HepG2 (cell line): Measurements from ENCODE around the gene IP6K1. TPM values are rescaled to one million over a fixed set of nuclear protein-coding genes. Genes with fewer than 3 reads are reported as not detected.

Experiments
- ASH2L ChIP-seq: fragments of 300-600, 200-600 bp; sonication (generic); IDR thresholded peaks from 2 replicates; pipeline ENCODE4 v1.7.0; 2017; ENCODE audit warnings: low read depth, mild to moderate bottlenecking, moderate library complexity, mixed read lengths, low read length; ENCODE audit not compliant: insufficient read length
- ELF1 ChIP-seq: sonication (generic); formaldehyde crosslinking; IDR thresholded peaks from 2 replicates; pipeline ENCODE4 v1.4.0; 2020; ENCODE audit warnings: missing genetic modification reagents
- GLI4 ChIP-seq: sonication (generic); formaldehyde crosslinking; IDR thresholded peaks from 2 replicates; pipeline ENCODE4 v1.5.1; 2020; ENCODE audit warnings: missing genetic modification reagents, mild to moderate bottlenecking, moderate library complexity, borderline replicate concordance
- GTF3A ChIP-seq: sonication (generic); formaldehyde crosslinking; conservative IDR thresholded peaks from 2 replicates; pipeline ENCODE4 v1.4.0; 2020; ENCODE audit warnings: mild to moderate bottlenecking, missing genetic modification reagents
- HNRNPLL ChIP-seq: fragments of 200-400 bp; formaldehyde crosslinking; IDR thresholded peaks from 2 replicates; pipeline ENCODE4 v1.6.1; 2017; ENCODE audit warnings: mild to moderate bottlenecking, low read depth, low read length; ENCODE audit not compliant: poor library complexity, severe bottlenecking
- HNRNPUL1 ChIP-seq: fragments of 200-400 bp; formaldehyde crosslinking; IDR thresholded peaks from 2 replicates; pipeline ENCODE4 v1.6.1; 2017; ENCODE audit warnings: low read depth, mild to moderate bottlenecking, low read length, moderate library complexity
- KLF15 ChIP-seq: sonication (generic); formaldehyde crosslinking; IDR thresholded peaks from 2 replicates; pipeline ENCODE4 v1.8.1; 2023; ENCODE audit warnings: borderline replicate concordance, mild to moderate bottlenecking, inconsistent platforms, missing genetic modification reagents, mixed read lengths
- NFYB ChIP-seq: sonication (generic); formaldehyde crosslinking; IDR thresholded peaks from 2 replicates; pipeline ENCODE4 v1.4.0; 2020; ENCODE audit warnings: missing genetic modification reagents
- PREB ChIP-seq: sonication (generic); formaldehyde crosslinking; IDR thresholded peaks from 2 replicates; pipeline ENCODE4 v1.4.0; 2020; ENCODE audit warnings: missing genetic modification reagents
- SMAD9 ChIP-seq: sonication (generic); formaldehyde crosslinking; IDR thresholded peaks from 2 replicates; pipeline ENCODE4 v1.5.1; 2020; ENCODE audit warnings: mild to moderate bottlenecking, missing genetic modification reagents
- XRCC5 ChIP-seq: fragments of 200-400 bp; formaldehyde crosslinking; optimal IDR thresholded peaks from 2 replicates; pipeline ENCODE3; 2017; ENCODE audit warnings: mild to moderate bottlenecking, low read length
- ZNF180 ChIP-seq: sonication (generic); formaldehyde crosslinking; IDR thresholded peaks from 2 replicates; pipeline ENCODE4 v1.4.0; 2020; ENCODE audit warnings: low read depth, missing genetic modification reagents, borderline replicate concordance
- ZNF230 ChIP-seq: sonication (generic); formaldehyde crosslinking; IDR thresholded peaks from 2 replicates; pipeline ENCODE4 v1.4.0; 2020; ENCODE audit warnings: mild to moderate bottlenecking, missing genetic modification reagents
- ZNF318 ChIP-seq: sonication (generic); formaldehyde crosslinking; IDR thresholded peaks from 2 replicates; pipeline ENCODE4 v1.4.0; 2020; ENCODE audit warnings: mild to moderate bottlenecking, missing genetic modification reagents
- ZNF557 ChIP-seq: sonication (generic); formaldehyde crosslinking; IDR thresholded peaks from 2 replicates; pipeline ENCODE4 v1.4.0; 2020; ENCODE audit warnings: missing genetic modification reagents
- ZNF607 ChIP-seq: sonication (generic); formaldehyde crosslinking; IDR thresholded peaks from 2 replicates; pipeline ENCODE4 v1.5.1; 2020; ENCODE audit warnings: missing genetic modification reagents, mild to moderate bottlenecking, borderline replicate concordance
- ZNF781 ChIP-seq: sonication (generic); formaldehyde crosslinking; IDR thresholded peaks from 2 replicates; pipeline ENCODE4 v1.5.1; 2020; ENCODE audit warnings: borderline replicate concordance, mild to moderate bottlenecking, missing genetic modification reagents; ENCODE audit errors: not compliant biosample characterization
- polyA plus RNA-seq, 8 experiments: library from polyadenylated mRNA; depleted of rRNA in 3 of 8; stranded (reverse) in 7 of 8; unstranded in 1 of 8; fragments of >200 nt; fragmentation: Illumina TruSeq in 4 of 8; extraction: Trizol in 4 of 8; gene quantifications; 2 replicates each; pipeline versions ENCODE4 v1.2.1 to v1.2.3, GENCODE V29; 2011 to 2016; ENCODE audit warnings: low read depth in 4 of 8, missing spikeins in 1 of 8, mixed read lengths in 1 of 8; ENCODE audit not compliant: insufficient read depth in 1 of 8
- total RNA-seq, 5 experiments: library from RNA; depleted of rRNA; stranded (reverse); fragments of >200 nt; fragmentation: Illumina TruSeq; extraction: Trizol; gene quantifications; 2 replicates each; pipeline ENCODE4 v1.2.3, GENCODE V29; 2016; ENCODE audit warnings: low read depth in 1 of 5
- TF ChIP-seq, protein P1 (sequence below): sonication (generic); formaldehyde crosslinking; IDR thresholded peaks from 2 replicates; pipeline ENCODE4 v1.8.0; 2022; ENCODE audit warnings: missing genetic modification reagents, mild to moderate bottlenecking, borderline replicate concordance

The IP6K1 gene
- total and polyA plus RNA-seq, 2 of the 13 experiments (the other 11 are each of a cell fraction or from before 2014, with no cell fraction given): 17.7 to 29.7 TPM

DNA sequence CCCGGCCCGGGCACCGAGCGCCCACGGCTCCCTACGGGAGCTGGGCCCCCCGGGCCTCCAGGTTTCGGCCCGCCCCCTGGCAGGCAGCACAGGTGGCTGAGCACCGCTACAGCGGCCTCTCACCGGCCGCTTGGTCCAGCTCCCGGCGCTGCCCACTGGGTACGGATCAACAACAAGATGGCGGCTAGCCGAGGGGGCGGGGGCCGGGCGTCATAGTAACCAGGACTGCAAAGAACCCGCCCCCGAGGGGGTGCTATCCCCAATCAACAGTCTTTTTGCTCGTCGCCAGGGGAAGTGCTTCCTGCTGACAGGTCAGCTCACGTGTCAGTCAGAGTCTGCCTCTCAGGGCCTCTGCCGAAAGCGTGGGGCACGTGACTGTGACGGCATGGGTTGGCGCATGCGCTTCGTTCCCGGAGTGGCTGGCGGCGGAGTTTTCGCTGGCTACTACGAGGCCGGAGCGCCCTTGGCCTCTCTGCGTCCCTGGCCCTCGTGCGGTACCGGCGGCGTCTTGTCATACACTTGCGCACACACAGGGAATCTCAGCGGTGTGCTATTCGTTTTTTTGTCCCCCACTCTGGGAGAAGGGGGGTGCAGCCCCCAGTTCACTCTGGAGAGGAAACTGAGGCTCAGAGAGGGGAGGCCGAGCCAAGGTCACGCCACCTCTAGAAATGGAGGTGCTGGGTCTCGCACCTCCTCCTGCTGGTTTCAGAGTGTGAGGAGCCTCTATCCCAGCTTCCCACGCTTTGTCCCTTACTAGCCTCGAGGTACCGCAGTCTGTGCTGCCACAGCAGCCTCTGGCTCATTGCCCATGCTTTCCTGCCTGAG lies at the start of gene IP6K1 (continued):
- no peak for TF ChIP-seq HNRNPUL1
- TF ChIP-seq ZNF781: no peak
- TF ChIP-seq SMAD9 (CRISPR knock-in tag): no peak
- TF ChIP-seq KLF15 (CRISPR knock-in tag): peak; percentile 29; the same call in 1 of the 2 replicates
- TF ChIP-seq ASH2L: peak; percentile 83
- 0 out of 2 replicates have a peak, but pooled peaks have one; percentile 63 for TF ChIP-seq ZNF318 (CRISPR knock-in tag)
- TF ChIP-seq, protein P1, sequence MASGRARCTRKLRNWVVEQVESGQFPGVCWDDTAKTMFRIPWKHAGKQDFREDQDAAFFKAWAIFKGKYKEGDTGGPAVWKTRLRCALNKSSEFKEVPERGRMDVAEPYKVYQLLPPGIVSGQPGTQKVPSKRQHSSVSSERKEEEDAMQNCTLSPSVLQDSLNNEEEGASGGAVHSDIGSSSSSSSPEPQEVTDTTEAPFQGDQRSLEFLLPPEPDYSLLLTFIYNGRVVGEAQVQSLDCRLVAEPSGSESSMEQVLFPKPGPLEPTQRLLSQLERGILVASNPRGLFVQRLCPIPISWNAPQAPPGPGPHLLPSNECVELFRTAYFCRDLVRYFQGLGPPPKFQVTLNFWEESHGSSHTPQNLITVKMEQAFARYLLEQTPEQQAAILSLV (CRISPR knock-in tag): 0 out of 2 replicates have a peak, but pooled peaks have one; percentile 22
- TF ChIP-seq XRCC5: no peak
- peak; percentile 24; the same call in 1 of the 2 replicates for TF ChIP-seq ZNF230 (CRISPR knock-in tag)
- TF ChIP-seq GLI4 (CRISPR knock-in tag): no peak
- TF ChIP-seq PREB (CRISPR knock-in tag): no peak
- no peak for TF ChIP-seq GTF3A (CRISPR knock-in tag)
- no peak; the same call in 1 of the 2 replicates for TF ChIP-seq ELF1 (CRISPR knock-in tag)
- TF ChIP-seq ZNF557 (CRISPR knock-in tag): no peak
- peak; percentile 96 for TF ChIP-seq NFYB
- TF ChIP-seq ZNF607 (CRISPR knock-in tag): peak; percentile 62; the same call in 1 of the 2 replicates
- TF ChIP-seq ZNF180 (CRISPR knock-in tag): no peak
- peak; percentile 94 for TF ChIP-seq HNRNPLL
